T-helper 17 cell (primary cell): ENCODE measurements around the gene GLP1R. TPM values are rescaled to one million over a fixed set of nuclear protein-coding genes. Genes with fewer than 3 reads are reported as not detected.
"Not testable (repeated sequence)": the region's sequence is repeated elsewhere in the genome, so short reads cannot be mapped to it uniquely, and the experiment has no call there.

ENCODE experiments used
- ATAC-seq: fragments of 150-1000 bp; cut with Tn5 transposase; 2 replicates; pipeline ENCODE4 v1.10.0; 2021; ENCODE audit warnings: mild to moderate bottlenecking, moderate library complexity
- DNase-seq, 3 donors: peaks; one replicate each; pipeline versions ENCODE4 v3.0.0 to v3.0.0-alpha.2; 2020 to 2021
- H3K9me3 ChIP-seq: one replicate; pipeline ENCODE4 v1.7.0; 2013; ENCODE audit warnings: low read length, mild to moderate bottlenecking; ENCODE audit not compliant: control insufficient read depth, poor library complexity, severe bottlenecking
- H3K27ac Mint-ChIP-seq: one replicate; pipeline ENCODE4 v1.8.0; 2022; ENCODE audit warnings: mild to moderate bottlenecking, moderate library complexity, mixed read lengths
- H3K27me3 Mint-ChIP-seq: one replicate; pipeline ENCODE4 v1.8.0; 2022; ENCODE audit warnings: mixed read lengths
- H3K36me3 Mint-ChIP-seq: one replicate; pipeline ENCODE4 v1.8.0; 2022; ENCODE audit warnings: low read depth, mixed read lengths
- H3K4me1 Mint-ChIP-seq: one replicate; pipeline ENCODE4 v1.8.0; 2022; ENCODE audit warnings: mild to moderate bottlenecking, mixed read lengths
- H3K4me3 Mint-ChIP-seq: one replicate; pipeline ENCODE4 v1.8.0; 2022; ENCODE audit warnings: mild to moderate bottlenecking, moderate library complexity, mixed read lengths
- total RNA-seq, 4 donors: library from RNA in 2 of 4; stranded (reverse) in 2 of 4; gene quantifications; one replicate each; pipeline ENCODE4 v1.2.3 and lab custom pipeline; 2022 to 2026

GLP1R gene
- total RNA-seq, 2 donors from 2014 or later: not detected

DNA sequence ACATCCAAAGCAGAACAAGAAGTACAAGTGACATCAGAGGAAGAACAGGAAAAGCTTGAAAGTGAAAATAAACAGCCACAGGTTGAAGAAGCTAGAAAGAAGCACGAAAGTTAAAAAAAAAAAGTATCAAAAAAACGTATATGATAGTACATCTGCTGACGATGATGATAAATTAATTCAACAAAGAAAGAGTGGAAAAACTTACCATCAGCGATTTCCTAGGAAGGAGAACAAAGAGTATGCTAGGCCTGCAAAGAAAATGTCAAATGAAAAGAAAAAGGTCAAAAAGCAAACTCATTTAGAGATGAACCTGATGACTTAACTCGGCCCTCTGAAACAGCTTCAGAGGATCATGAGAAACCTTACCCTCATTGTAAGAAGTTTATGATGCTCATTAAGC lies 62.7 kb downstream of the GLP1R start:
- Mint-ChIP-seq H3K4me3 (peak overlapping the region; percentile 80), H3K36me3 (peaks cover 9% of the 10 kb centered on the region), H3K27ac (peak overlapping the region; percentile 56), H3K4me1 (peaks cover 40% of the 10 kb centered on the region), H3K27me3 (no peaks in the 10 kb centered on the region)
- ATAC-seq (no peak), DNase-seq (no peak)
- no peaks in the 10 kb centered on the region for H3K9me3 ChIP-seq

DNA sequence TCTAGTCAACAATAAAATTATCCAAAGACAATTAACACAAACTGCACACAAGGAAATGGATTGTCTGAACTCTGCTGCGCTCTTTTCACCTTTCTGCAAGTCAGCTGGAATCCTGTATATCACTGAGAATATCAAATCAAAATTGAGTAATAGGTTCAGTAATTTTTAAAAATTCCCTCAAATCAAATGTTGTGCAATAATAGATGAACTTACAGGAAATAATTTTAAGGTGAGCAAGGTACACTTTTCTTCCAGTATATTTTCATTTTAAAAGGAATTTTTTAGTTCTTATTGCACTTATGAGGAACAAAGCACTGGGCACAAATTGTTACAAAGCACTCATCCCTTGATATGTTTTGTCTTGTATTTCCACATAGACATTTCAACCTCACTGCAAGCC lies 65.2 kb downstream of the GLP1R start:
- DNase-seq (no peak), ATAC-seq (no peak)
- Mint-ChIP-seq H3K36me3 (peaks cover 8% of the 10 kb centered on the region), H3K4me1 (peaks cover 40% of the 10 kb centered on the region), H3K27me3 (no peaks in the 10 kb centered on the region), H3K27ac (peak overlapping the region; percentile 96), H3K4me3 (peak overlapping the region; percentile 96)
- no peaks in the 10 kb centered on the region for H3K9me3 ChIP-seq

DNA sequence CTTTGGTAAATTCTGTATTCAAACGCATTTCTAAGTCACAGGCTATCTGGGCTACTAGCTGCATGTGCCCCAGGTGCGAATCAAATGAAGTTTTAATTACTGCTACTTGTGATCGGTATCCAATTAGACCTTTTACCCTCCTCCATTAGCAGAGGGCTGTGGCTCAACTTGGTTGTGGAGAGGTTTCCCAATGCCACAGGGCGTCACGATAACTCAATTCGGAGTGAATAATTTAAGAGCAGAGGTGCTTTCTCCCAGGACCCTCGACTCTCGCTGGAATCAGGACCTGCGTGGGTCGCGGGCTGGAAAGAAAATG lies 65.8 kb downstream of the GLP1R start:
- Mint-ChIP-seq H3K4me1 (peaks cover 38% of the 10 kb centered on the region), H3K27me3 (no peaks in the 10 kb centered on the region), H3K27ac (peak overlapping the region; percentile 96), H3K36me3 (peaks cover 3% of the 10 kb centered on the region), H3K4me3 (peak overlapping the region; percentile 96)
- no peaks in the 10 kb centered on the region for H3K9me3 ChIP-seq
- no peak for DNase-seq
- peak; percentile 8 for ATAC-seq

DNA sequence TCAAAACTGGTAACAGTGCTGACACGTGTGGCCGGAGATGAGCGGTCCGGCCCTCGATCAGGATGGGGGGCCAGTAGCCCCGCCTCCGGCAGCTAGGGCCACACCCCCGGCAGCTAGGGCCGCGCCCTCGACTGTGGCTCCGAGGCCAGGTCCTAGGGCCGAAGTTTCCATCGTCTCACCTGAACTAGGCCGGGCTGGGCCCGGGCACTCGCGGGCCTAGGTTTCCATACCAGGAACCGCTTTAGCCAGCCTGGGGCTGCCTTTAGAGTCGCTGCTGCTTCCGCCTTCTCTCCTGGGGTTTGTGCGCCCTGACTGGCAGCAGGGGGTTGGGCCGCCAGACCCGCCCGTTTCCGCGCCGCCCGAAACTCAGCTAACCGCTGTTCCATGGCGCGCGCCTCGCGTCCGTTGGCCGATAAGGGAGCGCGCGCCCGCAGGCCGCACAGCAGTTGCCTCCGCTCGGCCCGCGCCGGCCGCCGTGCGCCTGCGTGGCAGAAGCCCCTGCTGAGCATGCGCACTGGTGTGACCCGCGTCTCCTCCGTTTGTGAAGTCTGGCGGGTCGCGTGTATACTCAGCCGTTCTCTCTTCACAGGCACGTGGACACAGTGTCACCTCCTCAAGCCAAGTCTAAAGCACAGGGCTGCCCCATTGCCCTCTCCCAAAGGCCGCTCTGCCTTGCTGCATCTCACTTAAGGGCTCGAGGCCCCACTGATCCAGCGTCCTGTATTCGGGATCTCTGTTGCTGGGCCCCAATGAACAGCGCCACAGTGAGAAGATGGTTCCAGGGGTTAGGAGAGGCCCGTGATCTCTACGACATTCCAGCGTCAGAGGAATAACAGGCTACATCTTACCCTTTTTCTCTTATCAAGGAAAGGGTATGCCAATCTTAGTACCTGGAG lies 66.4 kb downstream of the GLP1R start, which contains the start of gene SAYSD1:
SAYSD1 (minus strand) TSS at position 483 of the 896 bp plus-strand sequence; CDS start at position 386, 97 bp downstream.
- peak; percentile 85 to 90 (median 89) for DNase-seq
- peak; percentile 90 for ATAC-seq
- Mint-ChIP-seq H3K36me3 (peaks cover 3% of the 10 kb centered on the region), H3K4me3 (peak within 1 kb of the TSS; percentile 96), H3K27ac (peak within 1 kb of the TSS; percentile 96), H3K27me3 (no peaks in the 10 kb centered on the region), H3K4me1 (peaks cover 38% of the 10 kb centered on the region)
- no peaks in the 10 kb centered on the region for H3K9me3 ChIP-seq

DNA sequence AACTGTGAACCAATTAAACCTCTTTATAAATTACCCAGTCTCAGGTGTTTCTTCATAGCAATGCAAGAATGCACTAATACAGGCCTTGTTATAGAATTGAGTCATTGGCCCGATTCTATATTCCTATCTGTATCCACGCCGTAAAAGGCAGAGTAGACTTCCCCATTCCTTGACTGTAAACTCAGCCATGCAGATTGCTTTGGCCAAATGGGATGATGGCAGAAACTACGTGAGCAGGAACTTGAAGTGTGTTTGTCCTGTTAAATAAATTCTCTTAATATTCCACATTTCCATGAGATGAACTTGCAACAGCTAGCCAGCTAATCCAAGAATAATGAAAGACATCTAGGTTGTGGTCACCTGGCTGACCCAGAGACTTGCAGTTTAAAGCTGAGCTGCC lies 70.3 kb downstream of the GLP1R start:
- H3K27me3 Mint-ChIP-seq: no peaks in the 10 kb centered on the region
- no peaks in the 10 kb centered on the region for H3K9me3 ChIP-seq
- DNase-seq: no peak
- no peak overlapping the region for H3K4me3 Mint-ChIP-seq
- peaks cover 18% of the 10 kb centered on the region for H3K4me1 Mint-ChIP-seq
- no peak overlapping the region for H3K27ac Mint-ChIP-seq
- peaks cover 3% of the 10 kb centered on the region for H3K36me3 Mint-ChIP-seq
- ATAC-seq: no peak

DNA sequence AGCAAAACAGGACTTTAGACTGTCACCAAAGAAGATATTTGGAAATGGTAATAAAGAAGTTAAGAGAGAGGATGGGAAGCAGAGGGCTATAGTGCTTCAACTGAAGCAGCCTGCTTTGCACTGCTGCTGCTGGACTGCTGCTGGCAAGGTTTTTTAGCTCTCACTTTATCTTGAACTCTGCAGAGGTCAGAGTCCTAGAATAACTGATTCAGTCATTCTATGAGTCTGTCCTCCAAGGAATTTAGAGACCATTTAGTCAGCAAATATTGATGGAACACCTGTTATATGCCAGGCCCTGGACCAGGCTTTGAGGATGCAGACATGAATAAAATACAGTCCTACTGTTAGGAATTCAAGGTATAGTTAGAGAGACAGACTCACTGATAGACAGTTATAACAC lies 75.5 kb downstream of the GLP1R start:
- peaks cover 5% of the 10 kb centered on the region for H3K27me3 Mint-ChIP-seq
- no peaks in the 10 kb centered on the region for H3K4me1 Mint-ChIP-seq
- H3K36me3 Mint-ChIP-seq: no peaks in the 10 kb centered on the region
- no peaks in the 10 kb centered on the region for H3K9me3 ChIP-seq
- ATAC-seq (no peak), DNase-seq (no peak)
- H3K27ac Mint-ChIP-seq: no peak overlapping the region
- H3K4me3 Mint-ChIP-seq: no peak overlapping the region

DNA sequence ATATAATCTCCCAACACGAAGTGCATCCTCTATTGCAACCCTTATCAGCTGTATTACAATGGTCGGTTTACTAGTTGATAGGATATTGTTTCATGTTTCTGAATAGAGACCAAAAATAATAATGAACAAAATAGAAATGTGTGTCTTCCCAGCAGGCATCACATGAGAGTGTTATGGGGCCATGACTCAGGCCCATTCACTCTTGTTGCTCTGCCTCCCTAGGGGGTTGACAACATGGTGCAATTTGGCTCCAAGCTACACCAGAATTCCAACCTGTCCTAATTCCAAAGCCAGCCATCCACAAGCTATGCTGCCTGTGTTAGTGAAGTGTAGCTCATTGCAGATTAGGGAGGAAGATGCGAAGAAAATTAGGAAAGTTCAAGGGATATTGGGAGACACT lies 79.5 kb downstream of the GLP1R start:
- H3K4me3 Mint-ChIP-seq: no peak overlapping the region
- H3K27me3 Mint-ChIP-seq: peaks cover 5% of the 10 kb centered on the region
- no peaks in the 10 kb centered on the region for H3K36me3 Mint-ChIP-seq
- H3K27ac Mint-ChIP-seq: no peak overlapping the region
- DNase-seq: no peak
- ATAC-seq: no peak
- H3K4me1 Mint-ChIP-seq: no peaks in the 10 kb centered on the region
- H3K9me3 ChIP-seq: no peaks in the 10 kb centered on the region

DNA sequence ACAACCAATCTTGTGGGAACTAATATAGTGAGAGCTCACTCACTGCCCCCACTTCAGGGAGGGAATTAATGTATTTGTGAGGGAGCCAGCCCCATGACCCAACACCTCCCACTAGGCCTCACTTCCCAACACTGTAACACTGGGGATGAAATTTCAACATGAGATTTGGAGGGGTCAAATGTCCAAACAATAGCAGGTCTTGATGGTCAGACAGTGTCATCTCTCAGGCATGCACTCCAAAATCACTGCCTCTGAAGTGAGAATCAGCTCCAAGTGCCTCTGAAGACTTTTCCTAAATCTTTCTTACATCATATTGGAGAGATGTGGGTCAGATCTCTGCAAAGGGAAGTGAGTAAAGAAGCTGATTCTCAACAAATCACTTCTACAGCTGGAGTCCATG lies 80.3 kb downstream of the GLP1R start:
- H3K4me3 Mint-ChIP-seq: no peak overlapping the region
- ATAC-seq: no peak
- peaks cover 5% of the 10 kb centered on the region for H3K27me3 Mint-ChIP-seq
- no peak overlapping the region for H3K27ac Mint-ChIP-seq
- H3K4me1 Mint-ChIP-seq: no peaks in the 10 kb centered on the region
- H3K36me3 Mint-ChIP-seq: no peaks in the 10 kb centered on the region
- DNase-seq: no peak
- no peaks in the 10 kb centered on the region for H3K9me3 ChIP-seq

DNA sequence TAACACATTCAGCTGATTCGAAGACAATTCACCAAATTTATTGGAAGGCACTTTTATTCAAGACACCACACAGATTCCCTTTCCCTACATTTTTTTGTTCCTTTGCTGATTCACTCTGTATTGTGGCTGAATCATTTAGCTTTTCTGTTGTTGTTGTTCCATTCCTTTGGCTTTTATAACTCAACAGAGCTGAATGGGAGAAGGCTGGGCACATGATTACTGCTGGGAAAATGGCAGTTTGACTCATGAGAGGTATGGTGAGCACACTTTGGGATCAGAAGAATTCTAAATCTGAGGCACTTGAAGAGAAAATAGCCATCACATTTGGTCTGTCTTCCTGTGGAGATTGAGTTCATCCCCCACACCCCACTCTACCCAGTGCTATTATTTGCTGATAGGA lies 82.1 kb downstream of the GLP1R start:
- Mint-ChIP-seq H3K4me1 (no peaks in the 10 kb centered on the region), H3K27me3 (no peaks in the 10 kb centered on the region), H3K4me3 (no peak overlapping the region), H3K27ac (no peak overlapping the region), H3K36me3 (no peaks in the 10 kb centered on the region)
- DNase-seq: no peak
- H3K9me3 ChIP-seq: no peaks in the 10 kb centered on the region
- no peak for ATAC-seq

DNA sequence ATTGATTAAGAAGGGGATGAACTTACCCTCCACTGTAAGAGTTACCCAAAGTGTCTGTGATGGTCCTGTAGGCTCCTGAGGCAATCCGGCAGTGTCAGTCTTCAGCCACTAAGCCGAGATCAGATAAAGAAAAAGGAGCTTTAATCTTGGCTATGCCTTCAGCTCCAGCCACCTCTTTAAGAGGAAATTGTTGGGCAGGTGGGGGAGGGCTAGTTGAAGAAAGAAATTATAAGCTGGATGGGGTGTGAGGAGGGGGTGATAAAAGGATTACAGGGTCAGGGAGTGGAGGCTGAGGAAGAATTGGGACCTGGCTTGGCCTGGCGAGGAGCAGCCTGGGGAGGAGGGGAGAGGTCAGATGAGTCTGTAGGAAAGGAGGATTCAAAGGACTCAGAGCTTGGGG lies 86.2 kb downstream of the GLP1R start:
- H3K4me3 Mint-ChIP-seq, DNase-seq, H3K4me1 Mint-ChIP-seq, H3K9me3 ChIP-seq, H3K27me3 Mint-ChIP-seq, H3K27ac Mint-ChIP-seq, H3K36me3 Mint-ChIP-seq, ATAC-seq: not testable (repeated sequence)

DNA sequence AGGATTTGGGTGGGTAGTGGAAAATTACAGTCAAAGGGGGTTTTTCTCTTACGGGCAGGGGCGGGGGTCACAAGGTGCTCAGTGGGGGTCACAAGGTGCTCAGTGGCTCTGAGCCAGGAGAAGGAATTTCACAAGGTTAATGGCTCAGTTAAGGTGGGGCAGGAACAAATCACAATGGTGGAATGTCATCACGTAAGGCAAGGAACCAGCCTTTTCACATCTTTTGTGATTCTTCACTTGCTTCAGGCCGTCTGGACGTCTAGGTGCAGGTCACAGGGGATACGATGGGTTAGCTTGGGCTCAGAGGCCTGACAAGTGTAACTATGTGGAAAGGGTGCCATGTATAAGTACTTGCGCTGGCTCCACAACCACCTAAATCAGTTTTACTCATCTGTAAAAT lies 87.6 kb downstream of the GLP1R start:
- not testable (repeated sequence) for H3K4me1 Mint-ChIP-seq, H3K27ac Mint-ChIP-seq, H3K36me3 Mint-ChIP-seq, ATAC-seq, H3K4me3 Mint-ChIP-seq, H3K9me3 ChIP-seq, DNase-seq
- H3K27me3 Mint-ChIP-seq: peaks cover 15% of the 10 kb centered on the region

DNA sequence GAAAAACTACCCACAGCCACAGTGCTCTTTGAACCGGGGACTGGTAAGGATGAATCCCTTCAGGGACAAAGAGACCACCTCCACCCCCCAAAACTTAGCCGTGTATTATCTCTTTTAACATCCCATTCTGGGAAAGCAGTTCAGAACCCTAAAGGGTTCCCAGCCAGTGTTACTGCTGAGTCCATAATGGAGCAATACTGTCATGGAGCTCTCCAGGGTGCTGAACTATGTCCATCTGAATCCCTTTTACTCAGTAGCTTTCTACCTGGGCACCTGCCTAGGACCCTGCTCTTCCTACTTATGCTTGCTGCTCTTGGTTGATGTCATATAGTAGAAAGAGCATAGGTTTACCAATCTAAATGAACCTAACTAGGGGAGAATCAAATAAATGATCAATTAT lies 88.7 kb downstream of the GLP1R start:
- no peaks in the 10 kb centered on the region for H3K9me3 ChIP-seq
- Mint-ChIP-seq H3K27me3 (peaks cover 19% of the 10 kb centered on the region), H3K4me1 (no peaks in the 10 kb centered on the region), H3K36me3 (no peaks in the 10 kb centered on the region), H3K27ac (no peak overlapping the region), H3K4me3 (no peak overlapping the region)
- peak in 1 of 3 donors; percentile 8 for DNase-seq
- no peak for ATAC-seq
